GM12875 (cell line): ENCODE results near the gene FAM167B.
A peak's percentile ranks its signal among the peaks of the same experiment; 100 is the strongest.

Experiments used
- H3K4me3 ChIP-seq: one replicate; pipeline ENCODE4 v1.5.1; 2011; ENCODE audit warnings: low read depth, low read length, control low read depth
- CTCF ChIP-seq: IDR thresholded peaks from 2 replicates; pipeline ENCODE4 v1.5.1; 2011; ENCODE audit warnings: low read depth, mild to moderate bottlenecking, control low read depth, inconsistent platforms, low read length, moderate library complexity, borderline replicate concordance; ENCODE audit not compliant: insufficient read depth

The FAM167B gene

DNA sequence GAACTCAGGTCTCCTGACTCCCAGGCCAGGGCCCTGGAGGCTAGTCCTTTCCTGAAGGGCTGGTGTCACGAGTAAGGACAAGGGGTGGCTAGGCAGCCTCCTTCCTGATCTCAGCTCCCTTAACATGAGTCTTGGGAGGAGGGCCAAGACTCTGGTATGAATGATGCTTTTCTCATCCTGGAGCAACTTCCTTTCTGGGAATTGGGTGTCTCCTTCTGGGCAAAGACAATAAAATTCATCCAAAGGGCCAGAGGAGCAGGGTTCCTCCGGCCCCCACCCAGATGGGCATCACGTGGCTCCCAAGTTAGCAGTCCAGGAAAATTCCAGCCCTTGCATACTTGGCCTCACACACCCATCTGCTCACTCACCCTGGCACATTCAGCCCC is at the start of gene FAM167B:
TSS of gene FAM167B (plus strand) at position 335 of the 386 bp plus-strand sequence. CDS start 200 bp downstream, outside the sequence.
- no peak for TF ChIP-seq CTCF

GRCh38 chr1:32197837-32198236 is 49.2 kb upstream of the FAM167B start:
- TF ChIP-seq CTCF: no peak
- H3K4me3 ChIP-seq: no peak overlapping the region

More for the DNA sequence above, at the start of gene FAM167B:
- H3K4me3 ChIP-seq: no peak within 1 kb of the TSS

DNA sequence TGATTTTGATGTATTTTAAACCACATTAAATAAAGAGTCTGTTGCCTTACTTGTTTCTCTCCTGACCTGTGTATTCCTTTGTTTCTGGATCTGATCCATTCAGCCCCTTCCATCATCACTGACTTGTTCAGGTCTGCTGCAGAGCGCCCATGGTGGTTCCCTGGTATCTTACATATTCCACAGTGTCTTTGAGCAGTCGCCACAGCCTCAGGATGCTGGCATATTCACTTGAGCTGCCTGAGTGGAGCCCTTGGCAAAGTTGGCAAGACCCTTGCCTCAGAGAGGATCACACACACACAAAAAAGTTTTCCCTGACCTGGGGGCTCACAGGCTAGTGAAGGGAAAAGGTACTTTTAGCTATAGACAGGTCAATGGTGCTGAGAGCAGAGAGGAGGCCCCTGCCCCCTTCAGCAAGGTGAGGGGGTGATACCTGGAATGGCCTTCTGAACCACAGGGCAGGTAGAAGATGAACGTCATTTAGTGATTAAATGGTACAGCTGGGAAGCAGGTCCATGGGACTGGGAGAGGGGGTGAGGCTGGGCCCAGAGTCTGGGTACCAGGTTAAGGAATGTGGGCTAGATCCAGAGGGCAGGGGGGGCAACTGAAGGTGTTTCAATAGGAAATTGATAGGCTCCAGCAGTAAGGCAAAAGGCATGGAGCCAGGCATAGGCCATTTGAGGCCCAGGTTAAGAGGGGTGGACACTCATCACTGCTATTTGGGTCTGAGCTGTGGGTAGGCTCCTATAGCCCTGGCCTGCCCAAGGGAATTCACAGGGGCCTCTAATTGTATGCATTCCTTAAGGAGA is 48.6 kb upstream of the FAM167B start:
- H3K4me3 ChIP-seq: no peak overlapping the region
- TF ChIP-seq CTCF: no peak

- H3K4me3 ChIP-seq: no peak overlapping the region
- no peak for TF ChIP-seq CTCF
Observed at GRCh38 chr1:32199043-32199716, 47.8 kb upstream of the FAM167B start.

DNA sequence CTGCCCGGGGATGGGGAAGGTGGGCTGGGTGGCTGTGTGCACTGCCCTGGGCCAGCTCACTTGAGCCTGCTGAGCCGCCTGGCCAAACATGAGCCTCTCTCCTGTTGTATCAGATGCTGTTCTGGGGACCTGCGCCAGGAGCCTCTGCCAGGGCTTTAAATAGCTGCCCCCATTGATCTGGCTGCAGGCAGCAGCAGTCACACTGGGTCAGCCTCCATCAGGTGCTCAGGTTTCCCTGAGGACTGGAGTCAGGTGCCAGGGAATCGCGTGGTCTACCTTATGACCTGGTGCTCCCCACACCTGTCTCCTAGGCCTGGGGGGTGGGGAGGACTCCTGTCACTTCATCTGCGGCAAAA is 47.3 kb upstream of the FAM167B start:
- TF ChIP-seq CTCF: no peak
- peak overlapping the region; percentile 68 for H3K4me3 ChIP-seq

- TF ChIP-seq CTCF: no peak
- H3K4me3 ChIP-seq: peak within 1 kb of the TSS; percentile 68
Observed at GRCh38 chr1:32200226-32201010, 46.6 kb upstream of the FAM167B start, which contains the start of gene CCDC28B. TSS of gene CCDC28B (plus strand) at chr1:32200595. CDS start at chr1:32201936, 1,341 bp downstream.
